Activated CD4-positive, alpha-beta T cell treated with anti-CD3 and anti-CD28 coated beads, Interleukin-2, amount 50 U/mL, for 24 hours (primary cell): ENCODE measurements around the gene PLPPR3.
"Not testable (repeated sequence)": the region's sequence is repeated elsewhere in the genome, so short reads cannot be mapped to it uniquely, and the experiment has no call there.

Source experiments
- DNase-seq, 2 donors: peaks; one replicate each; pipeline ENCODE4 v3.0.0-alpha.2; 2020; ENCODE audit warnings: low read depth in 1 of 2, low spot score in 1 of 2

Gene PLPPR3

GRCh38 chr19:829129-829758 lies 7.5 kb upstream of the PLPPR3 start:
- no peak for DNase-seq

GRCh38 chr19:827710-828321 lies 6.1 kb upstream of the PLPPR3 start, which contains the start of gene AZU1:
TSS of gene AZU1 (plus strand) at chr19:827837. CDS start at chr19:827847, 10 bp downstream.
- no peak for DNase-seq

DNA sequence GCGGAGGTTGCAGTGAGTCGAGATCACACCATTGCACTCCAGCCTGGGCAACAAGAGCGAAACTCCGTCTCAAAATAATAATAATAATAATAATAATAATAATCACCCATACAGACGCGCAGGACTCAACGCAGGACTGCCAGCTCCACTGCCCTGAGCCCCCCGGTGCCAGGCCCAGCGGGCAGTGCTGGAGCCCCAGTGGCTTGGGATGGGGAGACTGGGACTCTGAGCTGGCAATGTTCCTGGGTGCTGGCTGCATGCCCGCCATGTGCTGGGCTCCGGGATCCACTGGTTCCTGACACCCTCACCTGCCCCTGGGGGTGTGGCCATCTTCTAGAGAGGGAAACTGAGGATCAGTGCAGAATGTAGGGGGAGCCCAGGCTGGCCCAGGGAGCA lies 5.6 kb upstream of the PLPPR3 start:
- DNase-seq = no peak

DNA sequence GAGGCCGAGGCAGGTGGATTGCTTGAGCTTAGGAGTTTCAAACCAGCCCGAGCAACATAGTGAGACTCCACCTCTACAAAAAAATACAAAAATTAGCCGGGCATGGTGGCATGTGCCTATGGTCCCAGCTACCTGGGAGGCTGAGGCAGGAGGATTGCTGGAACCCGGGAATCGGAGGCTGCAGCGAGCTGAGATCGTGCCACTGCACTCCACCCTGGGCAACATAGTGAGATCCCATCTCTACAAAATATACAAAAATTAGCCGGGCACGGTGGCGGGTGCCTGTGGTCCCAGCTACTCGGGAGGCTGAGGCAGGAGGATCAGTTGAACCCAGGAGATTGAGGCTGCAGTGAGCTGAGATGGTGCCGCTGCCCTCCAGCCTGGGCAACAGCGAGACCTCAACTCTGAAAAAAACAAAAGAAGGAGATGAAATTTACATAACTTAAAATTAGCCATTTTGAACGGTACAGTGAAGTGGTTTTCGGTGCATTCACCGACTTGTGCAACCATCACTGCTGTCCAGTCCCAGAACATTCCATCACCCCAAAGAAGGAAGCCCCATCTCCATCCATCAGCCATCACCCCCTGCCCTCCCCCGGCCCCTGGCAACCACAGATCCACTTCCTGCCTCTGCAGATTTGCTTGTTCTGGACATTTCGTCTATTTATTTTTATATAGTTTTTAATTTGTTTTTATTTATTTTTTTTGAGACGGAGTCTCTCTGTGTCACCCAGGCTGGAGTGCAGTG lies 4.3 kb upstream of the PLPPR3 start:
- no peak for DNase-seq

GRCh38 chr19:824885-825284 lies 3.1 kb upstream of the PLPPR3 start:
- no peak for DNase-seq

DNA sequence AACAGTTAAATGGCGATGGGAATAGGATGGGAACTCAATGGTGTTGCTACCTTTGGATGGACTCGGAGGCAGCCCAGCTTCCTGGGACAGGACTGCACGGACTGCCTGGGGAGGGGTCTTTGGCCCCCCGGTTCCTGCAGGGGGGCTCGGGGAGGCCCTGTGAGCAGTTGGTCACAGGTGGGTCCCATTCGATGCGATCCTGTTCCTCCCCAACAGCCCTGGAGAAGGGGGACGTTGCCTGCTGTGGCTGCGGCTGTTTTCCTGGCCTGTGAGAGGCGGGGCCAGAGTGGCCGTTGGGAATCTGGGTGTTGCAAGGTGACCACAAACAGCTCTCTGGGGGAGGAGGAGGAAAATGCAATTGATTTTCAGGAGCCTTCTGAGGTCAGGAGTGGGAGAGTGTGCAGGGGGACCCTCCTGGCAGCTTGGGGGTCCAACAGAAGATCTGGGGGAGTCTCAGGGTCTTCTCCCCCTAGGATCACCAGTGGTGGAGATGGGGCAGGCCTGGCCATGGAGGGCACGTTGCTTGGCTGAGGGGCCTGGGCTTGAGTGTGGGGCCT lies 1.9 kb upstream of the PLPPR3 start:
- no peak for DNase-seq

GRCh38 chr19:821231-821824 lies 427 bp downstream of the PLPPR3 start:
- no peak for DNase-seq

GRCh38 chr19:820212-820611 lies 1.5 kb downstream of the PLPPR3 start:
- not testable (repeated sequence) for DNase-seq

GRCh38 chr19:816500-816857 lies 5.3 kb downstream of the PLPPR3 start:
- DNase-seq = no peak

- DNase-seq = no peak
These were observed 5.8 kb downstream of the PLPPR3 start for GRCh38 chr19:815775-816499.

GRCh38 chr19:815079-815774 lies 6.5 kb downstream of the PLPPR3 start:
- DNase-seq = no peak

DNA sequence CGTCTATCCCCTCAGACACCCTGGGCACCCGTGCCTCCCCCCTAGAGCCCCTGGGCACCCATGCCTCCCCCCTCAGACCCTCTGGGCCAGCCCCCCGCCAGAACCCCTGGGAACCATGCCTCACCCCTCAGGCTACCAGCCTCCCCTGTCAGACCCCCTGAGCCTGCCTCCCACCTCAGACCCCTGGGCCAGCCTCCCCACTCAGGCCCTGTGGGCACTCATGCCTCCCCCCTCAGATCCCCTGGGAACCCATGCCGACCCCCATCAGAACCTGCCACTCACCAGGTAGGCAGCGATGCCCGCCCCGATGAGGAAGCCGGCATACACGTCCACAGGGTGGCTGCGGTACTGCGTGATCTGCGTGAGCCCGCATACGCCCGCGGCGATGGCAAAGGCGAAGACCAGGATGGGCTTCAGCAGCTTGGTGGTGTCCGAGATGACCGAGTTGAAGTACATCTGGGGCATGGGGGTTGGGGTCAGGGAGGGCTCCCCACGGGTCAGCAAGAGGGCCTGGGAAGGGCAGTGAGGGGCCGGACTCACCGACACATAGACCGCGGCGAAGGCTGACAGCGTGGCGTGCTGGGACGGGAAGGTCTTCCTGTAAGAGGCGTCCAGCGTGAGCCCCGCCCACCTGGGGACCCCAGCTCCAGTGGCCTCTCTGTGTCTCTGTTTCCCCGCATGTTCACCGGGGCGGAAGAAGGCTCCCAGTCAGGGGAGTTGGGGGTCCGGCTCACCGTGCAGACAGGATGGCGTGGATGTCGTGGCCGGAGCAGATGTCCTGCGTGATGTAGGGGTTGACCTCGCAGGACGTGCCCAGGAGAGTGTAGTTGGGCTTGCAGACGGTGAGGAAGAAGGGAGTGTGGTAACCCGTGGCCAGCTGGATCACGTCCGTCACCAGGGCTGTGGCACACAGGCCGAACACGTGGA lies 7.3 kb downstream of the PLPPR3 start:
- no peak for DNase-seq

DNA sequence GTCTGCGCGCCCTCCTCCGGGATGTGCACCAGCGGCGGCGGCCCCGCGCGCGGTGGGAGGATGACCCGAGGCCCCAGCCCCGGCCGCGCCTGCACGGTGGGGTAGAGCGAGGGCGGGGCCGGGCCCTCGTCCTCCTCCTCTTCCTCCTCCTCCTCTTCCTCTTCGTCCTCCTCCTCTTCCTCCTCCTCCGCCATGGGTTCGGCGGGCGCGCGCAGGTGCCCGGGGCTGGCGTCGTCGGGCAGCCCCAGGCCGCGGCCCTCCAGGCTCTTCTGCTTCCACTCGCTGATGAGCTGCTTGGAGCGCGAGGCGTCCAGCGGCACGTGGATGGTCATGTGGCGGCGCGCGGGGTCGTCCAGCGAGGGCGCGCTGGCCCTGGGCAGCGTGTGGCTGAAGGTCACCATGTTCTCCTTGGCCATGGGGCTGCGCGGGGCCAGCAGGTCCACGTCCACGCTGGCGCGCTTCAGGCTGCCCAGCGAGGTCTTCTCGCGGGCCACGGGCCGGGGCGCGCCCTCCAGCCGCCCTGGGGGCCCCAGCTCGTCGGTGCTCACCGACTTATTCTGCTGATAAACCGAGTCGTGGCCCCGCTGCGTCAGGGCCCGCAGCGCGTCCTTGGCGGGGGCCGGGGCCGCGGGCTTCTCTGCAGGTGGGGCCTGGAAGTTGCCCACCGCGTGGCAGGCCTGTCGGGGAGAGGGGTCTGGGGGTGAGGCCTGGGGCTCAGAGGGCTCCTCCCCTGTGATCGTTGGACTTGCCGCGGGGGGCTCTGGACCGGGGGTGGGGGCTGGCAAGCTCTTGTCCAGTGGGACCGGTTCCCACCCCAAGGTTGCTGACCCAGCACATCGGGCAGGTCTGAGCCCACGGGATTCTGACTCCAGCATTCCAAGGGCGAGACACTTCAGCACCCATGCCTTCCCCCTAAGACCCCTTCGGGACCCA lies 8.3 kb downstream of the PLPPR3 start:
- DNase-seq = no peak

GRCh38 chr19:812747-813218 lies 9.0 kb downstream of the PLPPR3 start:
- no peak for DNase-seq

DNA sequence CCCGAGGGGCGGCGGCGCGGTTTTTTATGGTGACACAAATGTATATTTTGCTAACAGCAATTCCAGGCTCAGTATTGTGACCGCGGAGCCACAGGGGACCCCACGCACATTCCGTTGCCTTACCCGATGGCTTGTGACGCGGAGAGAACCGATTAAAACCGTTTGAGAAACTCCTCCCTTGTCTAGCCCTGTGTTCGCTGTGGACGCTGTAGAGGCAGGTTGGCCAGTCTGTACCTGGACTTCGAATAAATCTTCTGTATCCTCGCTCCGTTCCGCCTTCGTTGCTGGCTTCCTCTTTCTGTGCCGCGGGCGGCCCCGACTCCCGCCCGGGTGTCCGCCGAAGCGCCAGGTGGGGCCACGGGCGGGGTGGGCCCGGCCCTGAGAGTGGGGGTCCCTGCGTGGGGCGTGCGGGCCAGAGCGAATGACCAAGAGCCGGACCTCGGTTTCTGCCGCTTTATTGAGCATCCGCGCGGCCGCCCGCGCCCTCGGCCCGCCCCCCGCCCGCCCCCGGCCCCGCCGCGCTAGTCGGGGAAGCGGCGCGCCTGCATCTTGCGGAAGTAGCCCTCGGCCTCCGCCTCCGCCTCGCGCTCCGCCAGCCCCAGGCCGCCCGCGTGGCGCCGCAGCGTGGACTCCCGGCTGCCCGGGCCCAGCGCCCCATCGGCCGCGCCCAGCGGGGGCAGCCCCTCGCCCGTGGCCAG lies 9.6 kb downstream of the PLPPR3 start:
- no peak for DNase-seq

GRCh38 chr19:811506-812048 lies 10.2 kb downstream of the PLPPR3 start:
- DNase-seq = no peak

GRCh38 chr19:810883-811489 lies 10.8 kb downstream of the PLPPR3 start:
- DNase-seq = no peak
